Sigmoid colon (tissue), 7 donors: ENCODE data around the gene RUSF1. TPM values are rescaled to one million over a fixed set of nuclear protein-coding genes. Genes with fewer than 3 reads are reported as not detected.

Source experiments
- DNase-seq: peaks from one replicate; pipeline ENCODE4 v3.0.0-alpha.2; 2019
- H3K27ac ChIP-seq, 4 donors: fragments of 200-600 bp; sonication (generic); one replicate each; pipeline ENCODE4 v1.5.1; 2016 to 2019; ENCODE audit warnings: mild to moderate bottlenecking in 1 of 4
- H3K27me3 ChIP-seq, 3 donors: fragments of 200-600 bp; sonication (generic); one replicate each; pipeline ENCODE4 v1.5.1; 2019; ENCODE audit warnings: mild to moderate bottlenecking in 1 of 3
- H3K36me3 ChIP-seq, 4 donors: fragments of 200-600 bp; sonication (generic); one replicate each; pipeline ENCODE4 v1.5.1; 2016 to 2019
- H3K4me1 ChIP-seq, 4 donors: fragments of 200-600 bp; sonication (generic); one replicate each; pipeline ENCODE4 v1.5.1; 2017 to 2019
- H3K4me3 ChIP-seq, 4 donors: fragments of 200-600 bp; sonication (generic); one replicate each; pipeline ENCODE4 v1.5.1; 2017 to 2019; ENCODE audit warnings: mild to moderate bottlenecking in 2 of 4, moderate library complexity in 1 of 4
- H3K9me3 ChIP-seq, 4 donors: fragments of 200-600 bp in 3 of 4; sonication (generic) in 3 of 4; one replicate each; pipeline versions ENCODE4 v1.5.1 to v1.6.1; 2013 to 2019
- EP300 ChIP-seq, 4 donors: sonication (generic); formaldehyde crosslinking; IDR thresholded peaks; one replicate each; pipeline ENCODE4 v1.6.1; 2017; ENCODE audit warnings: antibody characterized with exemption in 4 of 4
- POLR2A ChIP-seq, 2 donors: fragments of 450-650 bp; IDR thresholded peaks; one replicate each; pipeline ENCODE4 v1.6.1; 2016; ENCODE audit warnings: antibody characterized with exemption in 2 of 2, mild to moderate bottlenecking in 2 of 2, moderate library complexity in 2 of 2
- POLR2AphosphoS5 ChIP-seq, 4 donors: sonication (generic); formaldehyde crosslinking; IDR thresholded peaks; one replicate each; pipeline ENCODE4 v1.6.1; 2017; ENCODE audit warnings: antibody characterized with exemption in 4 of 4
- WGBS, 2 donors: extraction: QIAGEN DNeasy Blood & Tissue Kit; methylation state at CpG; one replicate each; pipeline ENCODE4 v1.1.7; 2013; 5-methylcytosine and 5-hydroxymethylcytosine counted together
- intact Hi-C: fragments of 100-400 bp; cut with DNase I; formaldehyde crosslinking; loops from one replicate; pipeline ENCODE4 v1.15.1; 2023
- polyA plus RNA-seq, 3 donors: library from polyadenylated mRNA; stranded (reverse); fragments of 200-250 nt; gene quantifications; one replicate each; pipeline ENCODE4 v1.2.3, GENCODE V29; 2013
- total RNA-seq, 4 donors: library from RNA; depleted of rRNA; stranded (reverse); fragments of >200 nt; gene quantifications; one replicate each; pipeline ENCODE4 v1.1.0, GENCODE V29; 2016
- TF ChIP-seq, protein P1 (sequence below), 4 experiments: fragments of 450-650 bp in 3 of 4; fragments of 200-600 bp in 1 of 4; IDR thresholded peaks; one replicate each; pipeline ENCODE4 v1.5.1; 2016 to 2019; ENCODE audit warnings: antibody characterized with exemption in 4 of 4, mild to moderate bottlenecking in 3 of 4, moderate library complexity in 2 of 4
- donor health status: healthy with polysubstance abuse.
- donor health status: Bipolar disorder and iron deficiency.
- donor health status: healthy.

Gene RUSF1
- total and polyA plus RNA-seq, 7 donors: 7.9 to 67.0 (median 36.5) TPM

GRCh38 chr16:31502981-31503380 lies 5.2 kb downstream of the RUSF1 start:
- TF ChIP-seq POLR2A (IDR thresholded peaks at IDR 0.05): no peak
- no peak for TF ChIP-seq POLR2AphosphoS5 (IDR thresholded peaks at IDR 0.05)
- TF ChIP-seq, protein P1, sequence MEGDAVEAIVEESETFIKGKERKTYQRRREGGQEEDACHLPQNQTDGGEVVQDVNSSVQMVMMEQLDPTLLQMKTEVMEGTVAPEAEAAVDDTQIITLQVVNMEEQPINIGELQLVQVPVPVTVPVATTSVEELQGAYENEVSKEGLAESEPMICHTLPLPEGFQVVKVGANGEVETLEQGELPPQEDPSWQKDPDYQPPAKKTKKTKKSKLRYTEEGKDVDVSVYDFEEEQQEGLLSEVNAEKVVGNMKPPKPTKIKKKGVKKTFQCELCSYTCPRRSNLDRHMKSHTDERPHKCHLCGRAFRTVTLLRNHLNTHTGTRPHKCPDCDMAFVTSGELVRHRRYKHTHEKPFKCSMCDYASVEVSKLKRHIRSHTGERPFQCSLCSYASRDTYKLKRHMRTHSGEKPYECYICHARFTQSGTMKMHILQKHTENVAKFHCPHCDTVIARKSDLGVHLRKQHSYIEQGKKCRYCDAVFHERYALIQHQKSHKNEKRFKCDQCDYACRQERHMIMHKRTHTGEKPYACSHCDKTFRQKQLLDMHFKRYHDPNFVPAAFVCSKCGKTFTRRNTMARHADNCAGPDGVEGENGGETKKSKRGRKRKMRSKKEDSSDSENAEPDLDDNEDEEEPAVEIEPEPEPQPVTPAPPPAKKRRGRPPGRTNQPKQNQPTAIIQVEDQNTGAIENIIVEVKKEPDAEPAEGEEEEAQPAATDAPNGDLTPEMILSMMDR (IDR thresholded peaks at IDR 0.05): no peak
- TF ChIP-seq EP300 (IDR thresholded peaks at IDR 0.05): no peak
- Histone ChIP-seq H3K4me1 (peaks cover 0 to 32% (median 20%) of the 10 kb centered on the region in 4 donors), H3K4me3 (no peak overlapping the region), H3K27me3 (no peaks in the 10 kb centered on the region), H3K36me3 (peaks cover 3 to 38% (median 16%) of the 10 kb centered on the region in 4 donors), H3K9me3 (no peaks in the 10 kb centered on the region), H3K27ac (no peak overlapping the region)
- intact Hi-C loops: loop anchor here (10.0 kb wide), 1 partner anchor 372 kb away; the partner anchor contains the start of gene ZNF267
- DNase-seq: no peak

- no peak overlapping the region for H3K4me3 ChIP-seq
- WGBS, 2 donors: 81 to 90% methylated on average over 4 of the region's 4 CpGs
- intact Hi-C loops: loop anchor here (10.0 kb wide), 1 partner anchor 373 kb away; the partner anchor contains the start of gene ZNF267
- H3K4me1 ChIP-seq: peaks cover 0 to 24% (median 13%) of the 10 kb centered on the region in 4 donors
- no peaks in the 10 kb centered on the region for H3K27me3 ChIP-seq
- no peaks in the 10 kb centered on the region for H3K9me3 ChIP-seq
- no peak for DNase-seq
- H3K36me3 ChIP-seq: peaks cover 10 to 49% (median 18%) of the 10 kb centered on the region in 4 donors
- H3K27ac ChIP-seq: no peak overlapping the region
- TF ChIP-seq POLR2AphosphoS5 (IDR thresholded peaks at IDR 0.05): no peak
- TF ChIP-seq, protein P1 (IDR thresholded peaks at IDR 0.05): no peak
- no peak for TF ChIP-seq EP300 (IDR thresholded peaks at IDR 0.05)
- TF ChIP-seq POLR2A (IDR thresholded peaks at IDR 0.05): no peak
Observed at GRCh38 chr16:31501966-31502348, 6.2 kb downstream of the RUSF1 start.

- Histone ChIP-seq H3K27ac (no peak overlapping the region), H3K4me3 (no peak overlapping the region), H3K27me3 (no peaks in the 10 kb centered on the region), H3K4me1 (peaks cover 0 to 18% (median 7%) of the 10 kb centered on the region in 4 donors), H3K9me3 (no peaks in the 10 kb centered on the region), H3K36me3 (peaks cover 12 to 54% (median 24%) of the 10 kb centered on the region in 4 donors)
- intact Hi-C loops: loop anchor here (10.0 kb wide), 1 partner anchor 373 kb away; the partner anchor contains the start of gene ZNF267
- no peak for TF ChIP-seq EP300 (IDR thresholded peaks at IDR 0.05)
- TF ChIP-seq, protein P1 (IDR thresholded peaks at IDR 0.05): no peak
- no peak for TF ChIP-seq POLR2AphosphoS5 (IDR thresholded peaks at IDR 0.05)
- no peak for TF ChIP-seq POLR2A (IDR thresholded peaks at IDR 0.05)
- 78 to 83% methylated on average over 3 of the region's 3 CpGs for WGBS, 2 donors
- DNase-seq: no peak
Observed at GRCh38 chr16:31501226-31501965, 6.8 kb downstream of the RUSF1 start.

DNA sequence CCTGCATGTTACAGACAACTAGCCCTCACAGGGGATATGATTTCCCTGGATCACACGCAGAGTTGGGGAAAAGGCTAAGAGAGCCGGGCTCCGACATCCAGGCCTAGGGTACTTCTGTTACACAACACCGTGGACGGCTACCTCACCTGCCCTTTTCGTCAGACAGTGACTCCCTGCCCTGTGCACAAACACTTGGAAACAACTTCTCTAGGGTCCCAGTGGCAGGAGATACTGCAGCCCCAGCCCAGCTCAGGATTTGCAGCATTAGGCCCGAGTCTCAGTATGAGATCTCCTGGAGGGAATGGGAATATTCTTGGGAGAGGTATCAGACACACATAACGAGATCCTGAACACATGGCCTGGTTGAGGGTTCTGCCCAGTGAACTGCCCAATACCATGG lies 8.3 kb downstream of the RUSF1 start:
- Histone ChIP-seq H3K4me3 (no peak overlapping the region), H3K9me3 (no peaks in the 10 kb centered on the region), H3K4me1 (peaks cover 0 to 8% (median 3%) of the 10 kb centered on the region in 4 donors), H3K27ac (no peak overlapping the region), H3K36me3 (peaks cover 25 to 60% (median 30%) of the 10 kb centered on the region in 4 donors), H3K27me3 (no peaks in the 10 kb centered on the region)
- TF ChIP-seq POLR2A (IDR thresholded peaks at IDR 0.05) (no peak), EP300 (IDR thresholded peaks at IDR 0.05) (no peak), POLR2AphosphoS5 (IDR thresholded peaks at IDR 0.05) (no peak)
- TF ChIP-seq, protein P1 (IDR thresholded peaks at IDR 0.05): no peak
- no peak for DNase-seq
- 97% methylated on average over 8 of the region's 8 CpGs for WGBS, 2 donors
- intact Hi-C loops: loop anchor here (10.0 kb wide), 1 partner anchor 375 kb away; the partner anchor contains the start of gene ZNF267
